GM19468 (cell line): ENCODE results near the gene SERPINC1.
"Not testable (repeated sequence)": the region's sequence is repeated elsewhere in the genome, so short reads cannot be mapped to it uniquely, and the experiment has no call there.

Experiments used
- ATAC-seq: cut with Tn5 transposase; IDR thresholded peaks from one replicate; pipeline ENCODE4 v1.9.1; 2021; ENCODE audit warnings: mild to moderate bottlenecking, moderate library complexity, moderate number of reproducible peaks; ENCODE audit not compliant: unreplicated experiment; ENCODE audit errors: extremely low read depth

SERPINC1 gene

GRCh38 chr1:173917149-173917548 is at the start of gene SERPINC1:
Gene SERPINC1, minus strand, starts transcription at chr1:173917327. Its CDS starts 68 bp downstream, at chr1:173917259.
- ATAC-seq = no peak

GRCh38 chr1:173965896-173966295 is 48.8 kb upstream of the SERPINC1 start:
- not testable (repeated sequence) for ATAC-seq

- no peak for ATAC-seq
Observed at GRCh38 chr1:173963477-173963876, 46.4 kb upstream of the SERPINC1 start.

GRCh38 chr1:173960625-173961024 is 43.5 kb upstream of the SERPINC1 start:
- no peak for ATAC-seq

- no peak for ATAC-seq
Observed at GRCh38 chr1:173954179-173954578, 37.1 kb upstream of the SERPINC1 start.

GRCh38 chr1:173948594-173948993 is 31.5 kb upstream of the SERPINC1 start:
- no peak for ATAC-seq

GRCh38 chr1:173946380-173946921 is 29.3 kb upstream of the SERPINC1 start:
- ATAC-seq = no peak

GRCh38 chr1:173937062-173937461 is 19.9 kb upstream of the SERPINC1 start:
- ATAC-seq = no peak

- no peak for ATAC-seq
Observed at GRCh38 chr1:173934440-173934839, 17.3 kb upstream of the SERPINC1 start.

- not testable (repeated sequence) for ATAC-seq
Observed at GRCh38 chr1:173930541-173930940, 13.4 kb upstream of the SERPINC1 start.

GRCh38 chr1:173925306-173926242 is 8.4 kb upstream of the SERPINC1 start:
- ATAC-seq = no peak

- ATAC-seq = no peak
Observed at GRCh38 chr1:173920861-173921260, 3.7 kb upstream of the SERPINC1 start.

GRCh38 chr1:173917635-173918493 is 737 bp upstream of the SERPINC1 start:
- ATAC-seq = no peak

- ATAC-seq = no peak
Observed at GRCh38 chr1:173916667-173917066, 460 bp downstream of the SERPINC1 start.

- ATAC-seq = no peak
Observed at GRCh38 chr1:173915596-173915995, 1.5 kb downstream of the SERPINC1 start.

GRCh38 chr1:173914366-173914871 is 2.7 kb downstream of the SERPINC1 start:
- ATAC-seq = no peak

- ATAC-seq = no peak
Observed at GRCh38 chr1:173913111-173913510, 4.0 kb downstream of the SERPINC1 start.

GRCh38 chr1:173903827-173904531 is 13.1 kb downstream of the SERPINC1 start:
- no peak for ATAC-seq

GRCh38 chr1:173900992-173901391 is 16.1 kb downstream of the SERPINC1 start:
- no peak for ATAC-seq

- ATAC-seq = no peak
Observed at GRCh38 chr1:173900427-173900826, 16.7 kb downstream of the SERPINC1 start.
